Effector memory CD4-positive, alpha-beta T cell (primary cell): ENCODE results near the gene PLCE1.

Experiments used
- DNase-seq, 3 donors: peaks; one replicate each; pipeline ENCODE4 v3.0.0-alpha.2; 2020
- H3K27ac ChIP-seq: 2 replicates; pipeline ENCODE4 v1.7.0; 2013; ENCODE audit warnings: mild to moderate bottlenecking, low read length, moderate library complexity; ENCODE audit not compliant: insufficient read depth, poor library complexity, severe bottlenecking
- H3K27me3 ChIP-seq: replicated peaks from 2 replicates; pipeline ENCODE4 v1.7.0; 2013; ENCODE audit warnings: mild to moderate bottlenecking, low read length; ENCODE audit not compliant: insufficient read depth, control insufficient read depth, poor library complexity, severe bottlenecking
- H3K36me3 ChIP-seq: 2 replicates; pipeline ENCODE4 v1.7.0; 2013; ENCODE audit warnings: mild to moderate bottlenecking, low read length, moderate library complexity; ENCODE audit not compliant: control insufficient read depth, insufficient read depth
- H3K4me1 ChIP-seq: 2 replicates; pipeline ENCODE4 v1.7.0; 2013; ENCODE audit warnings: low read length, mild to moderate bottlenecking; ENCODE audit not compliant: control insufficient read depth, insufficient read depth, poor library complexity, severe bottlenecking
- H3K4me3 ChIP-seq: 2 replicates; pipeline ENCODE4 v1.7.0; 2013; ENCODE audit warnings: low read length, low read depth, mild to moderate bottlenecking; ENCODE audit not compliant: insufficient read depth, poor library complexity, severe bottlenecking
- H3K9me3 ChIP-seq: 2 replicates; pipeline ENCODE4 v1.7.0; 2013; ENCODE audit warnings: mild to moderate bottlenecking, low read length, moderate library complexity; ENCODE audit not compliant: control insufficient read depth

PLCE1 gene

DNA sequence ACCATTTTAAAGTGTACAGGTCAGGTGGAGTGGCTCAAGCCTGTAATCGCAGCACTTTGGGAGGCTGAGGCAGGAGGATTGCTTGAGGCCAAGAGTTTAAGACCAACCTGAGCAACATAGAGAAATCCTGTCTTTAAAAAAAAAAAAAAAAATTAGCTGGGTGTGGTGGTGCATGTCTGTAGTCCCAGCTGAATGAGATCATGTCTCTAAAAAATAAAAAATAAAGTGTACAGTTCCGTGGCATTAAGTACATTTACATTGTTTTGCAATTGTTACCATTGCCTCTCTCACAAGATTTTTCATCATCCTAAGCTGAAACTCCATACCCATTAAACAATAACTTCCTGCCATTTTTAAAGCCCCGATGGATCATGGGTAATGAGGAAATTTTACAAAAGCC is 20.6 kb downstream of the PLCE1 start:
- DNase-seq, result no peak
- Histone ChIP-seq H3K36me3 (no peaks in the 10 kb centered on the region), H3K27me3 (no peaks in the 10 kb centered on the region), H3K4me1 (no peaks in the 10 kb centered on the region), H3K9me3 (no peaks in the 10 kb centered on the region), H3K4me3 (no peak overlapping the region), H3K27ac (no peak overlapping the region)

DNA sequence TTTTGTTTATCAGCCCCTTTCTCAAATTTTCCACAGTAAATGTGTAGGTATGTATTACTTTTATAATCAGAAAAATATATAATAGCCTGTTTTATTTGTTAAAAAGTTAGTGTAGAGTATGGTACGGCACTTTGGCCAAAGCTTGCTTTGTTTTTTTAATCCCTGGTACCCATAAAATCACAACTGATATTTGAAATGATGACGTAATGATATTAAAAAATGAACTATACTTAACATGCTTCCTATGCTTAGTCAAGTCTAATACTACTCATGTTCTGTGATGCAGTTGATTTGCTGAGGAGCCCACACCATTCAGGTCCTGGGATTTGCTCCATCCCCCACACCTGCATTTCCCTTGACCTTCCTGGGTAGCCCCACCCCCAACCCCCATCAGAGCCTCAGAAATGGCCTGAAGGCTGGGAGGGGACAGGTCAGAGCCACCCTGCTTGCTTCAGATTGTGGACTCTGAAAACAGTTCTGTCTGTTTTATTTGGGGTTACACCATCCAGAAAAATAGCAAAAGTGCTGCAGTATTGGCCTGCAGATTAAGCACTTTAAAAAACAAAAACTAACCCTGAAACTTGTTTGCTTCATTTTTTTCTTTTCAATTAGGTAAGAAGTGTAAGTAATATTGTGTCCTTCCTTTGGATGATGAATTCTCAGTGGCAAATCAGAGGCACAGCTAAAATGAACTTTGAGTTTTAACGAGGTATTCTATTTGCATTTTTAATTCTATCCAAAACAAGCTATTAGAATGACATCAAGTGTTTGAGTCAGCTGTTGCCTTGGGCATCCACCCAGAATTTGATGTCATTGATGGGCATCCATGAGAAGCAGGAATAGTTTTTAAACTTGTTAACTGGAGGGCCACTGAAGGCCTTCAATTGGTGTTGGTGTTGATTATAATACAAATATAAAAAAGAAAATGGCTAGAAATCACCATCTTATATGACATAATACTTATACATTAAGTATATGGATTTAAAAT is 23.3 kb downstream of the PLCE1 start:
- no peaks in the 10 kb centered on the region for H3K36me3 ChIP-seq
- no peaks in the 10 kb centered on the region for H3K9me3 ChIP-seq
- no peak overlapping the region for H3K4me3 ChIP-seq
- no peaks in the 10 kb centered on the region for H3K27me3 ChIP-seq
- no peaks in the 10 kb centered on the region for H3K4me1 ChIP-seq
- DNase-seq, result no peak
- no peak overlapping the region for H3K27ac ChIP-seq

GRCh38 chr10:94018107-94018506 is 24.4 kb downstream of the PLCE1 start:
- Histone ChIP-seq H3K36me3 (no peaks in the 10 kb centered on the region), H3K4me3 (no peak overlapping the region), H3K4me1 (no peaks in the 10 kb centered on the region), H3K27me3 (no peaks in the 10 kb centered on the region), H3K27ac (no peak overlapping the region), H3K9me3 (no peaks in the 10 kb centered on the region)
- no peak for DNase-seq

- H3K4me3 ChIP-seq, result no peak overlapping the region
Measured at GRCh38 chr10:94023906-94024305, 30.2 kb downstream of the PLCE1 start.

GRCh38 chr10:94024407-94024806 is 30.7 kb downstream of the PLCE1 start:
- DNase-seq, result no peak
- Histone ChIP-seq H3K36me3 (no peaks in the 10 kb centered on the region), H3K4me3 (no peak overlapping the region), H3K9me3 (no peaks in the 10 kb centered on the region), H3K27me3 (no peaks in the 10 kb centered on the region), H3K27ac (no peak overlapping the region), H3K4me1 (no peaks in the 10 kb centered on the region)

More at GRCh38 chr10:94023906-94024305, 30.2 kb downstream of the PLCE1 start:
- no peaks in the 10 kb centered on the region for H3K4me1 ChIP-seq
- no peaks in the 10 kb centered on the region for H3K36me3 ChIP-seq
- H3K9me3 ChIP-seq, result no peaks in the 10 kb centered on the region
- no peaks in the 10 kb centered on the region for H3K27me3 ChIP-seq
- H3K27ac ChIP-seq, result no peak overlapping the region
- no peak for DNase-seq

DNA sequence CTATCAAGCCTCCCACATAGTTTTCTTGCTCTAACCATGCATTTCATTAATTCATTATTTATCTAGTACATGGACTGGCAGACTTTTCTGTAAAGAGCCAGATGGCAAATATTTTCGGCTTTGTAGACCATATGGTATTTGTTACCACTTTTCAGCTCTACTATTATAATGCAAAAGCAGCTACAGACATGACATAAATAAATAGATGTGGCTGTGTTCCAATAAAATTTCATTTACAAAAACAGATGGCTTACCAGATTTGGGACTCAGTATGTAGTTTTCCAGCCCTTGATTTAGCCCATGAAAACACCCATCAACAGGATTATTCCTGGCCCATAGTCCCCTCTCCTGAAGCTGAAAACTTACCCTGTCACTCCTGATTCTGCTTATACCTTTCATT is 32.1 kb downstream of the PLCE1 start:
- H3K4me3 ChIP-seq, result no peak overlapping the region
- DNase-seq, result no peak
- no peak overlapping the region for H3K27ac ChIP-seq
- H3K27me3 ChIP-seq, result no peaks in the 10 kb centered on the region
- no peaks in the 10 kb centered on the region for H3K4me1 ChIP-seq
- no peaks in the 10 kb centered on the region for H3K36me3 ChIP-seq
- H3K9me3 ChIP-seq, result no peaks in the 10 kb centered on the region

DNA sequence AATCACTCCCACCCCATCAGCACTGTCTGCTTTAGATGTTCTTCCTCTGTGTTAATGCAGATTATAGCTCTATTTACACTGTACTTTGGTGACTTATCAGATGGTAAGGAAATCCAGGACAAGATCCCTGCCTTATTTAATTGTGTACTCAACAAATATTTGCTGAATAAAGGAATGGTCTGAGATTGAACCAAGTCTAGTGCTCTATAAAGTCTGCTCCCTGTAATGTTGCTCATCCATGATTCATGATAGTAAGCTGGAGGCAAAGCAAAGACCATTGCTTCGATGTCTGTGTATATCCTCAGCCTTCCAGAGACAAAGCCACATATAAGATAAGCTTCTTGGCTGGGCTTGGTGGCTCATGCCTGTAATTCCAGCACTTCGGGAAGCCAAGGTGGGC is 33.5 kb downstream of the PLCE1 start:
- no peaks in the 10 kb centered on the region for H3K4me1 ChIP-seq
- no peaks in the 10 kb centered on the region for H3K27me3 ChIP-seq
- no peak overlapping the region for H3K27ac ChIP-seq
- H3K9me3 ChIP-seq, result no peaks in the 10 kb centered on the region
- H3K4me3 ChIP-seq, result no peak overlapping the region
- no peak for DNase-seq
- no peaks in the 10 kb centered on the region for H3K36me3 ChIP-seq

- no peaks in the 10 kb centered on the region for H3K27me3 ChIP-seq
- no peak overlapping the region for H3K4me3 ChIP-seq
- H3K27ac ChIP-seq, result no peak overlapping the region
- H3K36me3 ChIP-seq, result no peaks in the 10 kb centered on the region
- DNase-seq, result no peak
- no peaks in the 10 kb centered on the region for H3K9me3 ChIP-seq
- no peaks in the 10 kb centered on the region for H3K4me1 ChIP-seq
Measured at GRCh38 chr10:94029955-94030354, 36.2 kb downstream of the PLCE1 start.

DNA sequence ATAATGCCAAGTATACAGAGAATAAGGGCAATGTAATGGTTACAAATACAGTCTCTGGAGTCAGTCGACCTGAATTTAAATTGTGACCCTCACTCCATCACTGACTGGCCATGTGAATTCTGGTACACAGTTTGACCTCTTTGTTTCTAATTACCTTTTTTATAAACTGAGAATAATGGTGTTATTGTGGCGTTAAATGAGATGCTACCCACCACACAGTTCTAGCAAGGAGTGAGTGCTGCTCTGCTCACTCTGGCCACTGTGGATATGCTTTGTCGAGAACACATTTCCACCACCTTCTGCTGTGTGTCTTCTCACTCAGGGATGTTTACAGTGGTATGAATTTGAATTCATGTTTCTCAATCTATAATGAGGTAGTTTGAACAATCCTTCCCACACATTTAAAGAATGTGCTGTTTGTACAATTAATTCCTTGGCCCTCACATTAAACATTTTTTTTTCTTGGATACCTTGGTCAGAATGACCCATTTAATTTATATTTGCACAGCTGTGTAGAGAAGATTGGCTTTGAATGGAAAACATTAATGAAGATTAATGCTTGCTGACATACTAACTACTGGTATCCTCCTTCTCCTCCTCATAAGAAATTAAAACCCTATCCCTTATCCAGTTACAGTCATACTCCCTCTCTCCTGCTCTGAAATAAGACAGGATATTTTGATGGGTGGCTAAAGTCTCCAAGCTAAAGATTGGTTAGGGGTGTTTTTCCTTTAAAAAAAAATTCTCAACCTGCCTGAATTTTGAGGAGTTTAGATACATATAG is 42.4 kb downstream of the PLCE1 start:
- DNase-seq, result no peak
- Histone ChIP-seq H3K27me3 (no peaks in the 10 kb centered on the region), H3K27ac (no peak overlapping the region), H3K4me3 (no peak overlapping the region), H3K4me1 (no peaks in the 10 kb centered on the region), H3K9me3 (no peaks in the 10 kb centered on the region), H3K36me3 (no peaks in the 10 kb centered on the region)

DNA sequence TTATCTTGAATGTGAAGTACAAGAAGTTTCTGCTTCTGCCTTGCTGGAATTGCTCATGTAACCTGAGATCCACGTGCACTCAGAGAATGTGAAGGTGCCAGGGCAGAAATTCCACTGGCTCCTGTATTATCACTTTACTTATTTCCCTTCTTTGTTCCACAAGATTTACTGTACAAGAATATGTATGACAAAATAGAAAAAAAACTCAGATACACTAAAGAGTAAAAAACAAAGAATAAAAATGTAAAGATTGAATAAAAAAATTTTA is 43.0 kb downstream of the PLCE1 start:
- H3K36me3 ChIP-seq, result no peaks in the 10 kb centered on the region
- H3K4me1 ChIP-seq, result no peaks in the 10 kb centered on the region
- no peak overlapping the region for H3K27ac ChIP-seq
- no peaks in the 10 kb centered on the region for H3K9me3 ChIP-seq
- H3K4me3 ChIP-seq, result no peak overlapping the region
- H3K27me3 ChIP-seq, result no peaks in the 10 kb centered on the region
- no peak for DNase-seq
